Tibial nerve (tissue), 4 donors: ENCODE data around the gene METTL21C. TPM values are rescaled to one million over a fixed set of nuclear protein-coding genes. Genes with fewer than 3 reads are reported as not detected.

ENCODE experiments used
- DNase-seq, 2 donors: peaks; one replicate each; pipeline ENCODE4 v3.0.0-alpha.2; 2019; ENCODE audit warnings: low spot score in 2 of 2
- H3K27ac ChIP-seq, 4 donors: fragments of 200-600 bp; sonication (generic) in 3 of 4; one replicate each; pipeline ENCODE4 v1.5.1; 2017 to 2019; ENCODE audit warnings: mild to moderate bottlenecking in 1 of 4
- H3K27me3 ChIP-seq, 2 donors: fragments of 200-600 bp; sonication (generic) in 1 of 2; one replicate each; pipeline versions ENCODE4 v1.5.1 to v1.6.0; 2017 to 2019
- H3K36me3 ChIP-seq, 3 donors: fragments of 200-600 bp; sonication (generic); one replicate each; pipeline ENCODE4 v1.5.1; 2018 to 2019
- H3K4me1 ChIP-seq, 4 donors: fragments of 200-600 bp; sonication (generic) in 3 of 4; one replicate each; pipeline ENCODE4 v1.5.1; 2017 to 2019
- H3K4me3 ChIP-seq, 4 donors: fragments of 200-600 bp; sonication (generic) in 3 of 4; one replicate each; pipeline ENCODE4 v1.5.1; 2017 to 2019; ENCODE audit warnings: mild to moderate bottlenecking in 1 of 4, moderate library complexity in 1 of 4
- H3K9me3 ChIP-seq, 4 donors: fragments of 200-600 bp; sonication (generic) in 3 of 4; one replicate each; pipeline ENCODE4 v1.5.1; 2017 to 2019
- CTCF ChIP-seq, 5 experiments: fragments of 200-600 bp in 3 of 5; fragments of 450-650 bp in 2 of 5; sonication (generic) in 3 of 5; IDR thresholded peaks; one replicate each; pipeline ENCODE4 v1.5.1; 2016 to 2019; ENCODE audit warnings: antibody characterized with exemption in 5 of 5, mild to moderate bottlenecking in 3 of 5, moderate library complexity in 2 of 5
- EP300 ChIP-seq, 2 donors: sonication (generic); formaldehyde crosslinking; IDR thresholded peaks; one replicate each; pipeline ENCODE4 v1.6.1; 2017; ENCODE audit warnings: antibody characterized with exemption in 2 of 2, mild to moderate bottlenecking in 1 of 2
- POLR2A ChIP-seq, 2 donors: fragments of 450-650 bp; IDR thresholded peaks; one replicate each; pipeline ENCODE4 v1.6.1; 2017; ENCODE audit warnings: antibody characterized with exemption in 2 of 2, mild to moderate bottlenecking in 2 of 2, moderate library complexity in 2 of 2
- whole genome bisulfite sequencing, 2 donors: methylation state at CpG; one replicate each; pipeline ENCODE4 v1.1.5; 2018; 5-methylcytosine and 5-hydroxymethylcytosine counted together
- total RNA-seq, 4 donors: library from RNA; depleted of rRNA; stranded (reverse); fragments of >200 nt; gene quantifications; one replicate each; pipeline ENCODE4 v1.1.0, GENCODE V29; 2016

Gene METTL21C
- total RNA-seq, 4 donors from 2014 or later = not detected

- TF ChIP-seq POLR2A (IDR thresholded peaks at IDR 0.05) (no peak), CTCF (IDR thresholded peaks at IDR 0.05) (no peak), EP300 (IDR thresholded peaks at IDR 0.05) (no peak)
- no peak overlapping the region for H3K27ac ChIP-seq
- no peak overlapping the region for H3K4me3 ChIP-seq
- H3K4me1 ChIP-seq = no peaks in the 10 kb centered on the region
- no peaks in the 10 kb centered on the region for H3K27me3 ChIP-seq
- H3K36me3 ChIP-seq = peaks cover 0 to 91% (median 6%) of the 10 kb centered on the region in 3 donors
- no peaks in the 10 kb centered on the region for H3K9me3 ChIP-seq
- no peak for DNase-seq
- WGBS, 2 donors = 94 to 95% methylated on average over 3 of the region's 3 CpGs
Measured at GRCh38 chr13:102650444-102650843, 44.4 kb downstream of the METTL21C start.

- Histone ChIP-seq H3K4me1 (no peaks in the 10 kb centered on the region), H3K27me3 (no peaks in the 10 kb centered on the region), H3K36me3 (peaks cover 0 to 90% (median 6%) of the 10 kb centered on the region in 3 donors), H3K27ac (no peak overlapping the region), H3K4me3 (no peak overlapping the region), H3K9me3 (no peaks in the 10 kb centered on the region)
- TF ChIP-seq POLR2A (IDR thresholded peaks at IDR 0.05) = no peak
- no peak for TF ChIP-seq EP300 (IDR thresholded peaks at IDR 0.05)
- TF ChIP-seq CTCF (IDR thresholded peaks at IDR 0.05) = no peak
- 77 to 83% methylated on average over 3 of the region's 3 CpGs for WGBS, 2 donors
- no peak for DNase-seq
Measured at GRCh38 chr13:102648046-102648445, 46.8 kb downstream of the METTL21C start.

- no peak for DNase-seq
- Histone ChIP-seq H3K27ac (no peak overlapping the region), H3K4me1 (no peaks in the 10 kb centered on the region), H3K27me3 (no peaks in the 10 kb centered on the region), H3K36me3 (peaks cover 0 to 92% (median 6%) of the 10 kb centered on the region in 3 donors), H3K4me3 (no peak overlapping the region), H3K9me3 (no peaks in the 10 kb centered on the region)
- WGBS, 2 donors = 60 to 86% methylated on average over 1 of the region's 1 CpG
- TF ChIP-seq POLR2A (IDR thresholded peaks at IDR 0.05) = no peak
- no peak for TF ChIP-seq EP300 (IDR thresholded peaks at IDR 0.05)
- no peak for TF ChIP-seq CTCF (IDR thresholded peaks at IDR 0.05)
Measured at GRCh38 chr13:102645701-102646100, 49.1 kb downstream of the METTL21C start.

- H3K36me3 ChIP-seq = peaks cover 0 to 91% (median 10%) of the 10 kb centered on the region in 3 donors
- no peaks in the 10 kb centered on the region for H3K27me3 ChIP-seq
- TF ChIP-seq CTCF (IDR thresholded peaks at IDR 0.05) (no peak), EP300 (IDR thresholded peaks at IDR 0.05) (no peak), POLR2A (IDR thresholded peaks at IDR 0.05) (no peak)
- no peak overlapping the region for H3K27ac ChIP-seq
- no peak for DNase-seq
- no peak overlapping the region for H3K4me3 ChIP-seq
- no peaks in the 10 kb centered on the region for H3K9me3 ChIP-seq
- 93 to 97% methylated on average over 1 of the region's 1 CpG for whole genome bisulfite sequencing, 2 donors
- no peaks in the 10 kb centered on the region for H3K4me1 ChIP-seq
Measured at GRCh38 chr13:102643656-102644055, 51.2 kb downstream of the METTL21C start.

GRCh38 chr13:102642475-102642874, 52.4 kb downstream of the METTL21C start:
- Histone ChIP-seq H3K36me3 (peaks cover 0 to 91% (median 4%) of the 10 kb centered on the region in 3 donors), H3K9me3 (no peaks in the 10 kb centered on the region), H3K4me3 (no peak overlapping the region), H3K27ac (no peak overlapping the region), H3K27me3 (no peaks in the 10 kb centered on the region), H3K4me1 (no peaks in the 10 kb centered on the region)
- DNase-seq = no peak
- TF ChIP-seq CTCF (IDR thresholded peaks at IDR 0.05) = no peak
- no peak for TF ChIP-seq POLR2A (IDR thresholded peaks at IDR 0.05)
- TF ChIP-seq EP300 (IDR thresholded peaks at IDR 0.05) = no peak
- 83 to 85% methylated on average over 6 of the region's 6 CpGs for WGBS, 2 donors
